Lower leg skin (tissue), 4 donors: ENCODE results near the gene NPIPA3. TPM values are rescaled to one million over a fixed set of nuclear protein-coding genes. Genes with fewer than 3 reads are reported as not detected.
"Not testable (repeated sequence)": the region's sequence is repeated elsewhere in the genome, so short reads cannot be mapped to it uniquely, and the experiment has no call there.

ENCODE experiments used
- DNase-seq, 2 donors: peaks; one replicate each; pipeline ENCODE4 v3.0.0-alpha.2; 2019; ENCODE audit warnings: low spot score in 2 of 2
- H3K4me3 ChIP-seq: fragments of 200-600 bp; sonication (generic); 2 replicates; pipeline ENCODE4 v1.5.1; 2017; ENCODE audit warnings: mild to moderate bottlenecking, low read depth; ENCODE audit not compliant: poor library complexity, severe bottlenecking
- POLR2A ChIP-seq, 2 donors: fragments of 450-650 bp; IDR thresholded peaks; one replicate each; pipeline ENCODE4 v1.6.1; 2016 to 2017; ENCODE audit warnings: antibody characterized with exemption in 2 of 2, mild to moderate bottlenecking in 1 of 2, moderate library complexity in 1 of 2
- WGBS, 2 donors: methylation state at CpG; one replicate each; pipeline ENCODE4 v1.1.5; 2018; 5-methylcytosine and 5-hydroxymethylcytosine counted together
- intact Hi-C: fragments of 100-400 bp; cut with DNase I; formaldehyde crosslinking; loops from one replicate; pipeline ENCODE4 v1.15.0; 2023; ENCODE audit warnings: low total_unique reads
- total RNA-seq, 4 donors: library from RNA; depleted of rRNA; stranded (reverse); fragments of >200 nt; gene quantifications; one replicate each; pipeline ENCODE4 v1.1.0, GENCODE V29; 2016
- TF ChIP-seq, protein P1 (sequence below), 3 donors: fragments of 450-650 bp; IDR thresholded peaks; one replicate each; pipeline ENCODE4 v1.5.1; 2016; ENCODE audit warnings: antibody characterized with exemption in 3 of 3, mild to moderate bottlenecking in 3 of 3, moderate library complexity in 2 of 3

Gene NPIPA3
- total RNA-seq, 4 donors from 2014 or later = 0.57 to 2.0 (median 1.6) TPM; not detected in 1

DNA sequence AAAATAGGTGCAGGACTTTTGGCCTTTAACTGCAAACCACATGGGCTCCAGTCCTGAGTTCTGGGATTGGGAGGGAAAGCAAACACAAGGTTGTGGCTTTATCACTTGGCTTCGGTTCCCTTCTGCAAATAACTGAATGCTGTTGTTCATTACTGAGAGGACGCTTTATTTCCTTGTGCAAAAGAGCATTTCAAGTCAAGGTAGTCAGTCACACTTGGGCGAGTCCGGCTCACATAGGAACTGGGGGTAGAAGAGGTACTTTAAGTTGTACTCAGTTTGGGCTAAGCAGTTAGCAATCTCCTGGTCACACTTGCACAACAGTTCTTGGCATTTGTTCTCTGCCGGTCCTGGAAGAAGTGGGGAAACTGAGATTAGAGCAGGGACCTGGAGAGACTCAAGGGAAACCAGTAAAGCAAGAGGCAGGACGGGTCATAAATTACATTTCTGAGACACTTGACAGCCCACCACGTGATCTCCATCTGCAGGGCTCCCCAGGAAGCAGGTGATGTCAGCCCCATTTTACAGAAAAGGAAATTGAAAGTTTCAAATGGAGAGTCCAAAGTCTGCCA, 30.7 kb upstream of the NPIPA3 start:
- DNase-seq = no peak
- H3K4me3 ChIP-seq = no peak overlapping the region
- TF ChIP-seq, protein P1, sequence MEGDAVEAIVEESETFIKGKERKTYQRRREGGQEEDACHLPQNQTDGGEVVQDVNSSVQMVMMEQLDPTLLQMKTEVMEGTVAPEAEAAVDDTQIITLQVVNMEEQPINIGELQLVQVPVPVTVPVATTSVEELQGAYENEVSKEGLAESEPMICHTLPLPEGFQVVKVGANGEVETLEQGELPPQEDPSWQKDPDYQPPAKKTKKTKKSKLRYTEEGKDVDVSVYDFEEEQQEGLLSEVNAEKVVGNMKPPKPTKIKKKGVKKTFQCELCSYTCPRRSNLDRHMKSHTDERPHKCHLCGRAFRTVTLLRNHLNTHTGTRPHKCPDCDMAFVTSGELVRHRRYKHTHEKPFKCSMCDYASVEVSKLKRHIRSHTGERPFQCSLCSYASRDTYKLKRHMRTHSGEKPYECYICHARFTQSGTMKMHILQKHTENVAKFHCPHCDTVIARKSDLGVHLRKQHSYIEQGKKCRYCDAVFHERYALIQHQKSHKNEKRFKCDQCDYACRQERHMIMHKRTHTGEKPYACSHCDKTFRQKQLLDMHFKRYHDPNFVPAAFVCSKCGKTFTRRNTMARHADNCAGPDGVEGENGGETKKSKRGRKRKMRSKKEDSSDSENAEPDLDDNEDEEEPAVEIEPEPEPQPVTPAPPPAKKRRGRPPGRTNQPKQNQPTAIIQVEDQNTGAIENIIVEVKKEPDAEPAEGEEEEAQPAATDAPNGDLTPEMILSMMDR (IDR thresholded peaks at IDR 0.05) = no peak
- TF ChIP-seq POLR2A (IDR thresholded peaks at IDR 0.05) = no peak
- WGBS, 2 donors = 60 to 68% methylated on average over 7 of the region's 7 CpGs
- intact Hi-C loops = no loop called here

DNA sequence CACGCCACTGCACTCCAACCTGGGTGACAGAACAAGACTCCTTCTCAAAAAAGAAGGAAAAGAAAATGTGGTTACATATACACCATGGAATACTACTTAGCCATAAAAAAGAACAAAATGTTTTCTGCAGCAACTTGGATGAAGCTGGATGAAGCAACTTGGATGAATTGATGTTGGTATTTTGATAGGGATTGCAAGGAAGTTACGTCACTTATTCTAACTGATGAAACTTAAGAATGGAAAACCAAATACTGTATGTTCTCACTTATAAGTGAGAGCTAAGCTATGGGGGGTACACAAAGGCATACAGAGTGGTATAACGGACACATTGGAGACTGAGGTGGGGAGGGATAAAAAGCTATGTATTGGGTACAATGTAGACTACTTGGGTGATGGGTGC, 26.6 kb upstream of the NPIPA3 start:
- H3K4me3 ChIP-seq = no peak overlapping the region
- no peak for DNase-seq
- WGBS, 2 donors = 89 to 90% methylated on average over 3 of the region's 3 CpGs
- no peak for TF ChIP-seq POLR2A (IDR thresholded peaks at IDR 0.05)
- TF ChIP-seq, protein P1 (IDR thresholded peaks at IDR 0.05) = no peak
- intact Hi-C loops = no loop called here

DNA sequence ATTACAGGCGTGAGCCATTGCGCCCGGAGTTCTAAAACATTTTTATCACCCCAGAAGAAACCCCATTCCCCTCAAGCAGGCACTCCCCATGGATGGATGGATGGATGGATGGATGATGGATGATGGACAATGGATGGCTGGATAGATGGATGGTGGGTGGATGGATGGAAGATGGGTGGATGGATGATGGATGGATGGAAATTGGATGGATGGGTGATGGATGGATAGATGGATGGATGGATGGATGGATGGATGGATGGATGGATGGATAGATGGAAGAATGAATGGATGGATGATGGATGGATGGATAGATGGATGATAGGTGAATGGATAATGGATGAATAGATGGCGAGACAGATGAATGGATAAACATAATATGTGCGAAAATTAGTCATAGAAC, 25.6 kb upstream of the NPIPA3 start:
- TF ChIP-seq, protein P1 (IDR thresholded peaks at IDR 0.05) = no peak
- TF ChIP-seq POLR2A (IDR thresholded peaks at IDR 0.05) = no peak
- no peak overlapping the region for H3K4me3 ChIP-seq
- 95 to 97% methylated on average over 5 of the region's 5 CpGs for WGBS, 2 donors
- intact Hi-C loops = no loop called here
- no peak for DNase-seq

DNA sequence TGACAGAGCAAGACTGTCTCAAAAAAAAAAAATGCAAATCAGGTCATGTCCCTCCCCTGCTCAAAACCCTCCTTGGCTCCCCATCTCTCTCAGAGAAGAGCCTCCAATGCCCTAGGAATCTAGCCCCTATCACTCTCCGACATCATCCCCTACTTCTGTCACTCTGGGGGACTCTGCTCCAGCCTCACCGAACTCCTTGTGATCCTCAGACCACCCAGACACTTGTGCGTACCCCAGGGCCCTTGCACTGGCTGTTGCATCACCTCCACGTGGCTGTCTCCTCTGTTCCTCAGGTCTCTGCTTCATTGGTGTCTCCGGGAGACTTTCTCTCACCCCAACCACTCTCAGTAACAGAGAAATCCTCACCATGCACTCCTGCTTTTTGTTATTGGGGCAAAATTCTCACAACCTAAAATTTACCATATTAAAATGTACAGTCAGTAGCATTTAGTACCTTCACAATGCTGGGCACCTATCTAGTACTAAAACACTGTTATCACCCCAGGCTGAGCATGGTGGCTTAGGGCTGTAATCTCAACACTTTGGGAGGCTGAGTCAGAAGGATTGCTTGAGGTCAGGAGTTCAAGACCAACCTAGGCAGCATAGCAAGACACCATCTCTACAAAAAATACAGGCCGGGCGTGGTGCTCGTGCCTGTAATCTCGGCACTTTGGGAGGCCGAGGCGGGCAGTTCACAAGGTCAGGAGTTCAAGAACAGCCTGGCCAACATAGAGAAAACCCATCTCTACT, 24.3 kb upstream of the NPIPA3 start:
- DNase-seq = no peak
- intact Hi-C loops = no loop called here
- no peak for TF ChIP-seq POLR2A (IDR thresholded peaks at IDR 0.05)
- TF ChIP-seq, protein P1 (IDR thresholded peaks at IDR 0.05) = no peak
- WGBS, 2 donors = 80 to 87% methylated on average over 11 of the region's 11 CpGs
- H3K4me3 ChIP-seq = no peak overlapping the region

DNA sequence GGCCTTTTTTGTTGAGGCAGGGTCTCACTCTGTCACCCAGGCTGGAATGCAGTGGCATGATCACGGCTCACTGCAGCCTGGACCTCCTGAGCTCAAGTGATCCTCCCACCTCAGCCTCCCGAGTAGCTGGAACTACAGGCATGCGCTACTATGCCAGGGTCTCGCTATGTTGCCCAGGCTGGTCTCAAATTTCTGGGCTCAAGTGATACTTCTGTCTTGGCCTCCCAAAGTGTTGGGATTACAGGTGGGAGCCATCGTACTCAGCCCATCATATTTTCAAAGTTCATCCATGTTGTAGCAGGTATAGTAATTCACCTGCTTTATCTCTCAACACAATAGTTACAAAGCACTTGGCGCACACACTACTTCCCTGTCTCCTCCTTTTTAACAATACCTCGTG, 22.8 kb upstream of the NPIPA3 start:
- intact Hi-C loops, DNase-seq, H3K4me3 ChIP-seq: not testable (repeated sequence)
- 87 to 93% methylated on average over 7 of the region's 7 CpGs for WGBS, 2 donors

DNA sequence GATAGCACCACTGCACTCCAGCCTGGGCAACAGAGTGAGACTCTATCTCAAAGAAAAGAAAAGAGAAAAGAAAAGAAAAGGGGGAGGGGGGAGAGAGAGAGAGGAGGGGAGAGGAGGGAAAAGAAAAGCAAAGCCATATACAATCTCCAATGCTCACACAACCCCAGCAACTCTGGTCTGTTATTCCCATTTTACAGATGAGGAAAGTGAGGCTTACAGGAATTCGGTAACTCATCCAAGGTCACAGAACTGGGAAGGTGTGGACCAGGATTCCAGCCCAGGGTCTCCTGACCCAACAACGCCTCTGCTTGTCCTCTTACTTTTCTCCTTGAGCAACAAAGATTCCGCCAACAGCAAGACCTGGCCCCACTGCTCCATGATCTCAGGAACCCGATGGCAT, 22.1 kb upstream of the NPIPA3 start:
- H3K4me3 ChIP-seq = no peak overlapping the region
- 92 to 97% methylated on average over 4 of the region's 4 CpGs for WGBS, 2 donors
- TF ChIP-seq, protein P1 (IDR thresholded peaks at IDR 0.05) = no peak
- TF ChIP-seq POLR2A (IDR thresholded peaks at IDR 0.05) = no peak
- DNase-seq = no peak
- intact Hi-C loops = no loop called here
